ENCODE measurements around the gene SLC25A34. TPM values are rescaled to one million over a fixed set of nuclear protein-coding genes. Genes with fewer than 3 reads are reported as not detected.

The SLC25A34 gene
- total and polyA plus RNA-seq, 7 experiments from 2014 or later = 0.08 to 4.6 (median 2.0) TPM; not detected in 1

- ATAC-seq (no peak), DNase-seq (no peak)
- Mint-ChIP-seq H3K9me3 (no peaks in the 10 kb centered on the region), H3K4me1 (peaks cover 13 to 48% (median 34%) of the 10 kb centered on the region in 7 donors), H3K36me3 (peaks cover 0 to 18% (median 0%) of the 10 kb centered on the region in 5 donors), H3K27ac (peak overlapping the region in 1 of 9 donors; percentile 37), H3K27me3 (no peaks in the 10 kb centered on the region), H3K4me3 (no peak overlapping the region)
- Histone ChIP-seq H3K4me1 (ENCODE audit: control insufficient read depth in 2 of 2, insufficient read depth in 2 of 2, low read length in 2 of 2) (no peaks in the 10 kb centered on the region), H3K27ac (ENCODE audit: low read depth, low read length) (no peak overlapping the region), H3K27me3 (ENCODE audit: control insufficient read depth in 2 of 2, insufficient read depth in 2 of 2, low read length in 2 of 2) (no peaks in the 10 kb centered on the region), H3K9me3 (ENCODE audit: control insufficient read depth in 2 of 3, low read length in 3 of 3) (no peaks in the 10 kb centered on the region), H3K36me3 (ENCODE audit: control insufficient read depth in 2 of 3, insufficient read depth in 3 of 3, low read length in 3 of 3) (peaks cover 0 to 9% (median 0%) of the 10 kb centered on the region in 3 experiments), H3K4me3 (ENCODE audit: low read length) (no peak overlapping the region)
- CTCF ChIA-PET = no interaction called here
- POLR2A ChIA-PET = no interaction called here
- intact Hi-C loops (cut with micrococcal nuclease) = no loop called here
Observed at GRCh38 chr1:15703562-15703961, 32.5 kb upstream of the SLC25A34 start.

DNA sequence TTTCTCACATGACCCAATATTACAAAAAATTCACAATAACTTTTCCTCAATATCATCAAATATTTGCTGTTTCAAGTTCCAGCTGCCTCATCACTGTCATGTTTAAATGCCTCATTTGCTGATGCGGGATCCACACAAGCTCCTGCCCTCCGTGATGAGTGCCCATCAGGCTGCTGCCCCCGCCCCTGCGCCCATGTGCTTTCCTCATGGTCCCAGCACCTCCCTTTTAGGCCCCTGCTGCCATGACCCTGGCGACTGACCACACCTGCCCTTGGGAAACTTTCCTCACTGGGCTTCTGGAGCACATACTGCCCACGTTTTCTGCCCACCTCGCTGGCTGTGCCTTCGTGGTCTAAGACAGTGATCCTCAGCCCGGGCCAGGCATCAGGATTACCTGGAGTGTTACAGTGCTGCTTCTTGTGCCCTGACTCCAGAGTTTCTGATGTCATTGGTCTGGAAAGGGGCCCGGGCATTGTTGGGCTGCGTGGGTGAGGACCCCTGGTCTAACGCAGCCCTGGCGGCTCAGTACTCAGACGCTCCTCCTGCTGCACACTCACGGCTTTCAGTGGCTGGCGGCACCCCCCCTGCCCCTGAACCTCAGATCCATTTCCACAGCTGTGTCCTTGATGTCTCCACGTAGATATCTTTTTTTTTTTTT lies 31.4 kb upstream of the SLC25A34 start:
- Histone ChIP-seq H3K27ac (ENCODE audit: low read depth, low read length) (no peak overlapping the region), H3K36me3 (ENCODE audit: control insufficient read depth in 2 of 3, insufficient read depth in 3 of 3, low read length in 3 of 3) (peaks cover 0 to 9% (median 0%) of the 10 kb centered on the region in 3 experiments), H3K4me3 (ENCODE audit: low read length) (no peak overlapping the region), H3K27me3 (ENCODE audit: control insufficient read depth in 2 of 2, insufficient read depth in 2 of 2, low read length in 2 of 2) (no peaks in the 10 kb centered on the region), H3K9me3 (ENCODE audit: control insufficient read depth in 2 of 3, low read length in 3 of 3) (no peaks in the 10 kb centered on the region), H3K4me1 (ENCODE audit: control insufficient read depth in 2 of 2, insufficient read depth in 2 of 2, low read length in 2 of 2) (no peaks in the 10 kb centered on the region)
- H3K27me3 Mint-ChIP-seq = no peaks in the 10 kb centered on the region
- no peak for DNase-seq
- ChIA-PET CTCF (no interaction called here), POLR2A (no interaction called here)
- intact Hi-C loops (cut with micrococcal nuclease) = no loop called here
- H3K27ac Mint-ChIP-seq = peak overlapping the region in 2 of 9 donors; percentile 21 to 38
- H3K4me1 Mint-ChIP-seq = peaks cover 12 to 49% (median 35%) of the 10 kb centered on the region in 7 donors
- no peak overlapping the region for H3K4me3 Mint-ChIP-seq
- no peak for ATAC-seq
- H3K9me3 Mint-ChIP-seq = peaks cover 0 to 1% (median 0%) of the 10 kb centered on the region in 11 donors
- peaks cover 0 to 17% (median 0%) of the 10 kb centered on the region in 5 donors for H3K36me3 Mint-ChIP-seq

GRCh38 chr1:15705184-15705566 lies 30.9 kb upstream of the SLC25A34 start:
- no peaks in the 10 kb centered on the region for H3K27me3 Mint-ChIP-seq
- ChIA-PET CTCF (no interaction called here), POLR2A (no interaction called here)
- Histone ChIP-seq H3K36me3 (ENCODE audit: control insufficient read depth in 2 of 3, insufficient read depth in 3 of 3, low read length in 3 of 3) (peaks cover 0 to 9% (median 0%) of the 10 kb centered on the region in 3 experiments), H3K9me3 (ENCODE audit: control insufficient read depth in 2 of 3, low read length in 3 of 3) (no peaks in the 10 kb centered on the region), H3K27me3 (ENCODE audit: control insufficient read depth in 2 of 2, insufficient read depth in 2 of 2, low read length in 2 of 2) (no peaks in the 10 kb centered on the region), H3K4me1 (ENCODE audit: control insufficient read depth in 2 of 2, insufficient read depth in 2 of 2, low read length in 2 of 2) (no peaks in the 10 kb centered on the region), H3K27ac (ENCODE audit: low read depth, low read length) (no peak overlapping the region), H3K4me3 (ENCODE audit: low read length) (no peak overlapping the region)
- peaks cover 14 to 50% (median 36%) of the 10 kb centered on the region in 7 donors for H3K4me1 Mint-ChIP-seq
- H3K36me3 Mint-ChIP-seq = peaks cover 0 to 17% (median 0%) of the 10 kb centered on the region in 5 donors
- no peak for DNase-seq
- peak overlapping the region in 1 of 9 donors; percentile 19 for H3K27ac Mint-ChIP-seq
- intact Hi-C loops (cut with micrococcal nuclease) = no loop called here
- peaks cover 0 to 2% (median 0%) of the 10 kb centered on the region in 11 donors for H3K9me3 Mint-ChIP-seq
- peak overlapping the region in 1 of 10 donors; percentile 8 for H3K4me3 Mint-ChIP-seq
- no peak for ATAC-seq

DNA sequence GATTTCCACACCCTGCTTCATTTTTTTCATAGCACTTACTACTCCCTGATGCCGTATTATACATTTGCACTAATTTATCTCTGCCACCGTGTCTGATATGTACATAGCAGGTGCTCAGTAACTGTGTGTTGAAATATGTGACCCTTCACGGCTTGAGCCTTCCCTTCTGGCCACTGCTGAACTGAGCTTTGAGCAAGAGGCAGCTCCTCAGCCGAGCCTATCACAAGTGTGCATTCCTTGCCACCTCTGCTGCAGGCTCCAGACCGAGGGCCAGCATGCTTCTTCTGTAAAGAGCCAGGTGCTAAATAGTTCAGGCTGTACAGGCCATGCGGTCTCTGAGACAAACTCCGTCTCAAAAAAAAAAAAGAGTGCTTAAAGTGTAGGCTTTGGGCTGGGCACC lies 29.3 kb upstream of the SLC25A34 start:
- ATAC-seq = no peak
- Histone ChIP-seq H3K36me3 (ENCODE audit: control insufficient read depth in 2 of 3, insufficient read depth in 3 of 3, low read length in 3 of 3) (peaks cover 0 to 9% (median 0%) of the 10 kb centered on the region in 3 experiments), H3K4me3 (ENCODE audit: low read length) (no peak overlapping the region), H3K27me3 (ENCODE audit: control insufficient read depth in 2 of 2, insufficient read depth in 2 of 2, low read length in 2 of 2) (no peaks in the 10 kb centered on the region), H3K4me1 (ENCODE audit: control insufficient read depth in 2 of 2, insufficient read depth in 2 of 2, low read length in 2 of 2) (no peaks in the 10 kb centered on the region), H3K9me3 (ENCODE audit: control insufficient read depth in 2 of 3, low read length in 3 of 3) (no peaks in the 10 kb centered on the region), H3K27ac (ENCODE audit: low read depth, low read length) (no peak overlapping the region)
- ChIA-PET CTCF (interaction anchor here (0.6 kb wide), 1 partner anchor 35 kb away, joined by 4 read pairs; no protein-coding TSS in a partner anchor), POLR2A (interaction anchor here (0.8 kb wide), 1 partner anchor 10 kb away, joined by 3 read pairs; no protein-coding TSS in a partner anchor)
- Mint-ChIP-seq H3K36me3 (peaks cover 0 to 17% (median 0%) of the 10 kb centered on the region in 5 donors), H3K27me3 (no peaks in the 10 kb centered on the region), H3K9me3 (peaks cover 0 to 2% (median 0%) of the 10 kb centered on the region in 11 donors), H3K4me1 (peaks cover 11 to 41% (median 35%) of the 10 kb centered on the region in 7 donors), H3K27ac (peak overlapping the region in 1 of 9 donors; percentile 8), H3K4me3 (no peak overlapping the region)
- intact Hi-C loops (cut with micrococcal nuclease) = no loop called here
- no peak for DNase-seq

- intact Hi-C loops (cut with micrococcal nuclease) = no loop called here
- H3K27ac Mint-ChIP-seq = no peak overlapping the region
- CTCF ChIA-PET = interaction anchor here (0.6 kb wide), 1 partner anchor 34 kb away, joined by 4 read pairs; no protein-coding TSS in a partner anchor
Observed at GRCh38 chr1:15707239-15707925, 28.7 kb upstream of the SLC25A34 start.

GRCh38 chr1:15708486-15709137 lies 27.4 kb upstream of the SLC25A34 start:
- ATAC-seq (no peak), DNase-seq (no peak)
- Mint-ChIP-seq H3K4me3 (no peak overlapping the region), H3K9me3 (peaks cover 0 to 2% (median 0%) of the 10 kb centered on the region in 11 donors), H3K27me3 (no peaks in the 10 kb centered on the region), H3K27ac (no peak overlapping the region), H3K4me1 (peaks cover 14 to 35% (median 26%) of the 10 kb centered on the region in 7 donors), H3K36me3 (peaks cover 0 to 17% (median 0%) of the 10 kb centered on the region in 5 donors)
- H3K4me3 ChIP-seq (ENCODE audit: low read length) = no peak overlapping the region
- POLR2A ChIA-PET = interaction anchor here (0.6 to 1.3 kb wide), 4 partner anchors 8 to 1950 kb away, joined by 3 to 7 read pairs (median 4); no protein-coding TSS in a partner anchor
- CTCF ChIA-PET = interaction anchor here (0.6 kb wide), 1 partner anchor 106 kb away, joined by 5 read pairs; no protein-coding TSS in a partner anchor
- H3K9me3 ChIP-seq (ENCODE audit: control insufficient read depth in 2 of 3, low read length in 3 of 3) = no peaks in the 10 kb centered on the region
- H3K27ac ChIP-seq (ENCODE audit: low read depth, low read length) = no peak overlapping the region
- H3K4me1 ChIP-seq (ENCODE audit: control insufficient read depth in 2 of 2, insufficient read depth in 2 of 2, low read length in 2 of 2) = no peaks in the 10 kb centered on the region
- no peaks in the 10 kb centered on the region for H3K27me3 ChIP-seq (ENCODE audit: control insufficient read depth in 2 of 2, insufficient read depth in 2 of 2, low read length in 2 of 2)
- intact Hi-C loops (cut with micrococcal nuclease) = no loop called here
- peaks cover 0 to 9% (median 0%) of the 10 kb centered on the region in 3 experiments for H3K36me3 ChIP-seq (ENCODE audit: control insufficient read depth in 2 of 3, insufficient read depth in 3 of 3, low read length in 3 of 3)

More at GRCh38 chr1:15707239-15707925, 28.7 kb upstream of the SLC25A34 start:
- POLR2A ChIA-PET = interaction anchor here (1.3 kb wide), 1 partner anchor 10 kb away, joined by 3 read pairs; no protein-coding TSS in a partner anchor
- H3K36me3 ChIP-seq (ENCODE audit: control insufficient read depth in 2 of 3, insufficient read depth in 3 of 3, low read length in 3 of 3) = peaks cover 0 to 9% (median 0%) of the 10 kb centered on the region in 3 experiments
- H3K27ac ChIP-seq (ENCODE audit: low read depth, low read length) = no peak overlapping the region
- no peak for ATAC-seq
- no peak overlapping the region for H3K4me3 ChIP-seq (ENCODE audit: low read length)
- H3K36me3 Mint-ChIP-seq = peaks cover 0 to 17% (median 0%) of the 10 kb centered on the region in 5 donors
- no peak for DNase-seq
- no peaks in the 10 kb centered on the region for H3K27me3 ChIP-seq (ENCODE audit: control insufficient read depth in 2 of 2, insufficient read depth in 2 of 2, low read length in 2 of 2)
- peaks cover 0 to 2% (median 0%) of the 10 kb centered on the region in 11 donors for H3K9me3 Mint-ChIP-seq
- no peak overlapping the region for H3K4me3 Mint-ChIP-seq
- no peaks in the 10 kb centered on the region for H3K27me3 Mint-ChIP-seq
- no peaks in the 10 kb centered on the region for H3K4me1 ChIP-seq (ENCODE audit: control insufficient read depth in 2 of 2, insufficient read depth in 2 of 2, low read length in 2 of 2)
- H3K4me1 Mint-ChIP-seq = peaks cover 14 to 37% (median 34%) of the 10 kb centered on the region in 7 donors
- no peaks in the 10 kb centered on the region for H3K9me3 ChIP-seq (ENCODE audit: control insufficient read depth in 2 of 3, low read length in 3 of 3)

Data from naive thymus-derived CD4-positive, alpha-beta T cell (primary cell).